Hypothalamus (tissue), 51 donors: ENCODE data around the gene NDST1.

Experiments used
- DNase-seq, 51 donors: peaks; one replicate each; lab custom pipeline; 2025; lab: John Stamatoyannopoulos, UW

The NDST1 gene

DNA sequence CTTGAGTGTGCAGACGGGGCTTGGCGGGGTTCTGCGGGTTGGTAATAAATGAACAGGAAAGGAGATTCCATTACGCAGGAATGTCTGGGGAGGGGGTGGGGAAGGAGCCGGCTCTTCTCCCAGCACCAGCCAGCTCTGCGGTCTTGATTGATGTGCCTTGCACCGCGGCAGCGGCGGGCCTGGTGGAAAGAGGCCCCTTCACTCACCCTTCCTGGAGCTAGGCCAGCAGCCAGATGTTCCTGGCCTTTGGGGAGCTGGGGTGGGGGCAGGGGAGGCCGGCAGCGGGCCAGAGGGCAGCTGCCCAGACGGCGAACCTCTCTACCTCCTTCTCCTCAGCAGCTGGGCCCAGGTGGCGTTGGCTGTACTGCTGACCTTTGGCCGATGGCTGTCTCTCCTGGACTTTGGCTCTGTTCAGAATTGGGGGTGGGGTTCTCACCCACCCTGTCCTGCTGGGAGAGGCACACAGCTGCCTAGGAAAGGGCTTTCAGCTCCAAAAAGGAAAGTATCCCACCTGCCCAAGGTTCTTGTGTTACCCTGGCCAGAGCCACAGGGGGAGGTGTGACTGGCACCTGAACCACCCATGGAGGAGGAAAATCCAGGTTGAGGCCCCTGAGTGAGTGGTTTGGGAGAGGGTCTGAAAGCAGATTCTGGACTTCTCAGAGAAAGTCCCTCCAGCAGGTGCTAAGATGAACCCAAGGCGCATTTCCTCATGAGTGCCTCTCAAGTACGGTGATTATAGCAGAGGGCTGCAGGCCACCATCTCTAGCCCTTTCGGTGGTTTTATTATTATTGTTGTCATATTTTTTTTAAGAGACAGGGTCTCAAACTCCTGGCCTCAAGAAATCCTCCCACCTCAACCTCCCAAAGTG lies 74.5 kb downstream of the NDST1 start:
- DNase-seq: no peak

DNA sequence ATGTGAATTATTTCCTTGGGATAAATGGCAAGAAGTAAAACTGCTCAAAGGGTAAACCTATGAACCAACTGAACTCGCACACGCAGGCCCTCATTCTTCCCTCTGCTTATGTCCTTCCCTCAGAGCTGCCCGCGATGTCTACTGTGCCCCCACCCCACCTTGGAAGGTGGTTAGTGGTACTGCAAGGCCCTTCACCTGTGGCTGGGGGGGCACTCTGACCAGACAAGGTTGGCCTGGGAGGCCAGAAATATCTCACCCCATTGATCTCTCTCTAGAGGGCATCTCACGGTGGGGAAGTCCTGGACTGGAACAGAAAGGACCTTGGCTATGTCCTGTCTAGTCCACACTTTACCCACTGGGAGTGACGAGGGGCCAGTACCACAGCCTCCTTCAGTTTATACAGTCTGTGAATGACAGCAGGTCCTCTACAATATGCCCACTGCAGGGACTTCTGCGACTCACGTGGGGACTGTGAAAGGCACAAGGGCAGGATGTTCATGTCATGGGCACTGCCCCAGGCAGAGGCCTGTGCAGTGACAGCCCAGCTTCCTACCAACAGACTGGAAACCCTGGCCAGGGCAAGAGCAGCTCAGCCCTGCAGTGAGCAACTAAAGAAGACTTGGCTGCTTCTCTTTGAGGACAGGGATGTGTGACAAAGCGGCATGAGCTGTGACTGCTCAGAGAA lies 75.8 kb downstream of the NDST1 start:
- DNase-seq: no peak

DNA sequence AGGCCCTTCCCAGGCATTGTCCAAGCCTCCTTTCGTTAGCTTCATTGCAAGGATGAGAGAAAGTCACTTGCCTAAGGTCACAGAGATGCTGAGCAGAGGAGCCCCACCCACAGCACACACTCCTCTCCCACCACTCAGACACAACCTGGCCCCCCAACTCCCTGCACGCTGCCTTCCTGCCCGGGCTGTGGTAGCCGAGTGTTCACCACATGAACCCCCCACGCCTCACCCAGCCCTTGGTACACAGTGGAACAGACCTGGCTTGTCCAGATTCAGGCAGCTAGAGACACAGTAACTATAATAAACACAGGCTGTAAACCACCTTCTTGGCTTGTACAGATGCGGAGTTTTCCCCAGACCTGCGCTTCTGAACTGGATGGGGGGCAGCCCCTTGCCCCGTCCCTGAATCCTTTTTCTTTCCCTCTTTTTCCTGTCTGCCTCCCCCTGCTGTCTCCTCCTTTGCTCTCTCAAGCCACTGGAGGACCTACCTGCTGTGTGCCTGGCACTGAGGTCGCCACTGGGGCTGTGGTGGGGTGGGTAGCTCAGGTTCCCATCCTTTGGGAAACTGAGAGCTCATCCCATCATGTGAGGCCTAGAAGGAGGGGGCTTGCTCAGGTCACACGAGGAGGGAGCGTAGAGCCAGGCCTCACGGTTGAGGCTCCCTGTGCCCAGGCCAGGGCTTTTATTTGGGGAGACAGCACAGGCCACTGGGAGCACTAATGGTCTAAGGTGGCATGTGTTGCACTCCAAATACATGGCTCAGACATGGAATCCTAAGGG lies 76.8 kb downstream of the NDST1 start:
- DNase-seq: no peak

DNA sequence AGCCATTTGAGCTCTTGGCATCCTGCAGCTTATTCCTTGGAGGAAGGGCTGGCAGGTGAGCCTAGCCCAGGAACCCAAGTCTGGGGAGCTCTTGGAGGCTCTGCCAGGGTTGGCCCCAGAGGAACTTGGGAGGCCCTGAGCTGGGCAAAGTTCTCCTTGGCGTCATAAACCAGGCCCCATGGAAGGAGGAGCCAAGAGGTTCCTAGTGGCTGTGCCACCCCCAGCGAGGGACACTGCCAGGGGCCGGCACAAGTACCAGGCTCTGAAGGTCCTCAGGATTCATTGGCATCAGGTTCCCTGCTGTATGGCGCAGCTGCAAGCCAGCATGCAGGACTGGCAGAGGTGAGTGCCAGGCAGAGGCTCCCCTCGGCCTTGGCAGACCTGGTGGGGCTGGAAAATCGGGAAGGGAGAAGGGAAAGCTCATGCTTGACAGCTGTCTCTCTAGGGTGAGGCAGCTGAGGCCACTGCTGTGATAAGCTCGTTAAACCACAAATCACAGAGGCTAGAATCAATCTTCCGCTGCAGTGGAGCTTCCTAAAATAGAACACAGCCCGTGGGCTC lies 77.9 kb downstream of the NDST1 start:
- DNase-seq: no peak

DNA sequence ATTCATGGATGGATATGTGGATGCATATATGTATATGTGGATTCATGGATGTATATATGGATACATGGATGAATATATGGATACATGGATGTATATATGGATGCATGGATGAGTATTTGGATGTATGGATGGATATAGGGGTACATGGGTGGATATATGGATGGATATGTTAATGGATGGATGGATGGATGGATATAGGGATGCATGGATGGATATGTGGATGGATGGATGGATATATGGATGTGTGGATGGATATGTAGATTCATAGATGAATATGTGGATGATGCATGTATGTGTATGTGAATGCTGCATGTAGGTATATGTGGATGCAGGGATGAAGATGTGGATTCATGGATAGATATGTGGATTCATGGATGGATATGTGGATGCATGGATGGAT lies 79.1 kb downstream of the NDST1 start:
- DNase-seq: no peak

DNA sequence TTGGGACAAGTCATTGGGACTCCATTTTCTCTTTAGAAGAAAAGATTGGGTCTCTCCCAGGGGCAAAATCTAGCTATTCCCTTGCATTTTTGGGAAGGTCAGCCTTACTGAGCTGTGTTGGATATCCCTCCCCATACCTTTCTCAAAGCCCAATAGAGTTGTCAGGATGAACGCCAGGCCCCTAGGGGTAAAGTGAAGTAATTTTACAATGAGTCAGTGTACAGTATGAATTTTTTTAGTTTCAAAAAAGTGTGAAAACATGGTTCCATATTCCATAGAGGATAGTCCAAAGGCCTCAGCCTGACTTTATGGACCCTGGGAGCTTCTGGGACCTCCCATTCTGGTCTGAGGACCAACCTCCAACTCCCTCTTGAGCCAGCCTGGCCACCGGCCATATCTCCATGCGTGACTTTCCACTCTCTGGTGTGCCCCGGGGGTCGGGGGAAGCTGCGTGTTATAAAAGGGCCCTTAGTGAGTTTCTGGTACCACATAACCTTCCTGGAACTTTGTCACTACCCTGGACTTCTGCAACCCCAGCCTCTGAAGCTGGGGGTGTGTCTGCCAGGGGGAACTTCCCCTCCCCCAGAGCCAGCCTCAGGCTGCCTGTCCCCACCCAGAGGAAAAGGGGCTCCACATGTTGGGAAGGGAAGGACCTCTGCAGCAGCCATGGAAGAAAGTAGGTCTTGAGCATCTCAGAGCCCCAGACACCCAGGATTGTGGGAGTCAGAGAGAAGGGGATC lies 80.1 kb downstream of the NDST1 start:
- DNase-seq: no peak

DNA sequence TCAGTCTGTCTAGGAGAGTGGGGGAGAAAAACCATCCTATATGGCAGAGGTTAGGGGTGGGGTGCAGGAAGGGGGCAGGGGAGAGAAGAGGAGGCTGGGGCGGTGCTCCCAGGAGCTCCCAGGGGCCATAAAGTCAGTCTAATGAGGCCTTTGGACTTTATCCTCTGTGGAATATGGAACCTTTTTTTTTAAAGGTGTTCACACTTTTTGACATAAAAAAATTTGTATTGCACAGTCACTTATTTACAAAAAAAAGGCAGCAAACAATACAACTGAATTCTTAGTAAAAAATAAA lies 80.6 kb downstream of the NDST1 start:
- no peak for DNase-seq

DNA sequence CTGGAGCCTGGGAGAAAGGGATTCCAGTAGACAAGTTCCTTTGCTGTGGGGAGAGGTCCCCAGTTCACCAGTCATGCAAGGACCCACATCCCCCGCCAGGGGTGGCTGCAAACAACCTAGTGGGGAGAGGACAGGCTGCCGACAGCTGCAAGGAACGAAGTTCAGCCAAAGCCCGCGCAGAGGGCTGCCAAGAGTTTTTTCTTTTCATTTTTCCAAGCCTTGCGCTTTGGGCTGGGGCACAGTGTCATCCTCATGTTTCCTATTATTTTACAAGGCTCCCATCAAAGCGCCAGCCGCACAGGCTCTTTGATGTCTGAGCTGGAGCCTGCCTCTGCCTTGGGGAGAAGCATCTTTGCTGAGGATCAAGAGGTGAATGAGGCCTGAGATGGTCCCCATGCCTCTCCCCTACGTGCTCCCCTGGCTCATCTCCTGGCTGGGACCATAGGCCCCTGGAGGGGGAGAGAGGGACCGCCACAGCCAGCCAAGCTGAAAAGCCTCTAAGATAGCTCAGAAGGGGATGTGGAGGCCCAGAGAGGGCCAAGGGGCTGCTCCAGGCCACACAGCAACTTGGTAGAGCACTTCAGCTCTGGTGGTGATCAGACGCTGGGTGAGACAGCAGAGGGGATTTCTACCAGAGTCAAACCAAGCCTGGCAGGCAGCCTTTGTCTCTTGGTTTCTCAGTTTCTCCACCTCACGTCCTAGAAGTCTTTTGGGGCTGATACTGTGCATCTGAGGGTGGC lies 82.1 kb downstream of the NDST1 start:
- DNase-seq: peak in 23 of 51 donors; percentile 6 to 57 (median 28)

DNA sequence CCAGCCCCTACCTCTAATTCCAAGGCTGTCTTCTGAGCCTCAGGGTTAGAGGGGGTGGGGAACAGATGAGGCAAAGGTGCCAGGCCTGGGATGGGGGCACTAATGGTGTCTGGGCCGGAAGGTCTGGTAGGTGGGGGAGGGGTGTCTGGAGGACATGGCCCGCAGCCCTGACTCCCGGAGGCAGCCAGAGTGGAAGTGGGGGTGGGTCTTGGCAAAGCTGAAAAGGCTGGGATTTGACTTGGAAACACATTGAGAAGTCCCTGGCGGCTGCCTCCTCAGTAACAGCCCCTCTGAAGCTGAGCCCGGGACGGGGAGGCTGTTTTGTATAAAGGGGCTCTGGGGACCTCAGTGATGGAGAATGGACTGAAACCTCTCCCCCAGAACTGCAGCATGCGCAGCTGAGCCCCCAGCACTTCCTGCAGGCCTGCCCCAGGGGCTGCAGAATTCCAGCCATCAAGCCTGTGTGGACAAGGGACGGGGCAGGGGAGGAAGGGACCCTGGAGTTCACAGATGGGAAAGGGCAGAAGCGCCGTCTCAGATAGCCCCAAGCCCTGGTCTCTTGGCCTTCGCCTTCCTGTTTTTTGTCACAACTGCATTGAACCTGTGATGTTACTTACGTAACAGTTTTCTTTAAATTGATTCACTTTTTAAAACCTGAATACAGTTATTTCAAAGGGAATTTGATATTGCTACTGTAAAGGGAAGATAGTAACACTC lies 83.2 kb downstream of the NDST1 start:
- DNase-seq: peak in 21 of 51 donors; percentile 10 to 63 (median 46)

DNA sequence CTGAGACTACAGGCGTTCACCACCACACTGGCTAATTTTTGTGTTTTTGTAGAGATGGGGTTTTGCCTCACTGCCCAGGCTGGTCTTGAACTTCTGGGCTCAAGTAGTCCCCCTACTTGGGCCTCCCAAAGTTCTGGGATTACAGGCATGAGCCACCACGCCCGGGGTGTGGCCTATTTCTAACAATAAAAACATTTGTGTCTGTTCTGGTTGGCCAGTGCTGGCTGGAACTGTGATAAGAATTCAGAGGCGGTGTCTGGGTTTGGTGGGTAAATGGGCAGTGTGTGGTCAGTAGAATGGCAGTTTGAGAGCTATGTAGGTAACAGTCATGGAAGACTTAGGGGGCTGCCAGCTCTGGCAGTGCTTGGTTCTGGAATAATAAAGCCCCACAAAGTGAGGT lies 85.7 kb downstream of the NDST1 start:
- no peak for DNase-seq

DNA sequence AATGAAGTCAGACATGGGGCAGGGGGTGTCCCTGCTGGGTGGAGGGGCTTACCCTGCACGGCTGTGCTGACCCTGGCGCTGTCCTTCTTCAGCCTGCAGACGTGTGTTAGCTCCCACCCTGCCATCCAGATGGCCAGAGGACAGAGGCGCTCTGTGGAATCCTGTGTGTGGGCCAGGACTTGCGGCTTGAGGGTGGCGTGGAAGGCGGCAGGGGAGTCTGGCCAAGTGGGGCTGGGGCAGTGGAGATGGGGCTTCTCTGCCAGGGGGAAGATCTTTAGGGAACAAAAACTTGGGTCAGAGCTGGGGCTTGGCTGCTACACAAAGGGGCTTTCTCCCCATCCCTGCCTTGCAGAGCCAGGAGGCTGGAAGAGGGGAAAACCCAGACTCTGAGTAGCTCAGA lies 86.1 kb downstream of the NDST1 start:
- peak in 19 of 51 donors; percentile 17 to 67 (median 38) for DNase-seq

DNA sequence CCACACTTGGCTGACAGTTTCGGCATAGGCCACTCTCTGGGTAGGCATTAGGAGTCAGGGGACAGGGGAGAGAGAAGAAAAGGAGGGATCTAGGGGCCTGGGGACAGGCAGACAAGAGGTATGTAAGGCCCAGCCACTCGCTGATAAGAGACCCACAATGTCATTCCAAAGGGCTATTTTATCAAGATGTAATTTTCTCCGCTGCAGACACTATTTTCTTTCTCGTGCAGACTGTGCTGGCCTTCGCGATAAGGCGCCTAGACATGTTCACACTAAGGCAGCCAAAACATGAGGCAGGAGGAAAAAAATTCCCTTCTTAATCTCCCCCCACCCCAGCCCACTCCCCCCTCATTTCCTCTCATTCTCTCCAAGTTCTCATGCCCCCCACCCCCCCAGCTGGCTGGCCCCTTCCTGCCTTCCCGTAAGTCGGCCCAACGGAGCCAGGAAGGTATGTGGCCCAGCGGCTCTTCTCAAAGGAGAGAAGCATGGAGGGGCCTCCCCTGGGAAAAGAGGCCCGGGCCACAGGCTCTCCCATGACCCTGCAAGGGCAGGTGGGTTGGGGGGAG lies 87.6 kb downstream of the NDST1 start:
- DNase-seq: no peak

DNA sequence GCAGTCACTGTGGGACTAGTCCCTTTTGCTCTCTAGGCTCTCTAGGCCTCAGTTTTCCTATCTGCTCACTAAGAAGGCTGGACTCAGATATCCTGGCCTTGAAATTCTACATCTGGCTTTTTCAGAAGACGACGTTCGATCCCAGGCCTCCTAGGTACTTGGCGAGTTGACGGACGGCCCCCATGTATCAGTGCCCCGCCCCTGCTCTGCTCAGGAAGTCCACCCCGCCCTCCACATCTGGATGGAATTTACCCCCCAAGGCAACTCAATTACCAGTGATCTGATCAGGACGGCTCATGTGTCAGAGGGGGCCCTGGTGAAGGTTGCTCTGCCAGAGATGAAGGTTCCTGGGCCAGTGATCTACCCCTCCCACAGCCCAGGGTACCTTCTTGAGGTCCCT lies 88.4 kb downstream of the NDST1 start:
- DNase-seq: no peak

DNA sequence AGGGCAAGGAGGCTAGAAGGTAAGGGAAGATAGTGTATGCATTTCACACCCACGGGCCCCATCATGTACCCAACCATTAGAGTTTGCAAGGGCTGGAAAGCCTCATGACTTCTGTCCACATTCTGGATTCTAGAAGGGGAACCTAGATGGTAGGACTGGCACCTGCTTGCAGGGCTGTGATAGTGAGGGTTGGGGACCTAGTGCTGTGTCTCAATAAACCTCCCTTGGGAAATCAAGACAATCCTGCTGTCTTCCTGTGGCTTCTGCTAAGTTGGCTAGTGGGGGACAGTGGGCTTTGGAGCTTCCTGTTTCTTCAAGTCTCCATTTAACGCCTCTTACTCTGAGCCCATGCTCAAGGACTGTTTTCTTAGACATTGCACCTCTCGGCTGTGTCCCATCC lies 88.9 kb downstream of the NDST1 start:
- no peak for DNase-seq

DNA sequence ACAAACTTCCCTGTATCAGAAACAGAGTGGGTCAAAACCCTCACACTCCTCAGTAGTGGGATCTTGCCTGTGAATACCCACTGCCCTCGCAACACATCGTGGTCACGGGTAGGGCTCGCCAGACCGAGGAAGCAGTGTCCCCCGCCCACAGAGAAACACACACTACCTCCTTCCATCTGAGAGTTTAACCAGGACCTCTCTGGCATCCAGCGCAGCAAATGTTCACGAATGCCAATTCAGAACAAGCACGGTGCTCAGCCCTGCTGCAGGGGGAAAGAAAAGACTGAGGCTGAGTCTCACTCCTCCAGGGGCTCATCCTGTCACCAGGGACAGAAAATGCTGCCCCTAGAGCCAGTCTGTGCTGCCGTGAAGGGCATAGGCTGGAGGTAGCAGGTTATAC lies 90.1 kb downstream of the NDST1 start:
- no peak for DNase-seq

DNA sequence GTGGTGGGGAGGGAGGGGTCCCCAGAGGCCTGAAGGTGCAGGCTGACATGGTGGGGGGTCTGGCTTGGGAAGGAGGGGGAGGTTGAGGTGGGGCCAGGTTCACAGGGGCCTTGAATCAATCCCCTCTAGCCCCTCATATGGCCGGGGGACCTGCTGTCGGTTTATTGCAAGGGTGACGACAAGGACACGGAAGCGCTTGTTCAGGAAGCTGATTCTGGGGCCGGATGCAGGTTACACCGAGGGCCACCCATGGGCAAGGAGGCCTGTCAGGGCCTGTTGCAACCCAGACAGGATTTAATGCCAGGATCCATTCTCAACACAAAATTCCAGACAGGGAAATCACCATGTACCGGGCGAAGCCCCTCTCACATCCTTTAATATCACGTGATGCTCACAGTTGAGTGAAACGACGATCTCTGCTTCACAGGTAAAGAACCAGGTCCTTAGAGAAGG lies 90.9 kb downstream of the NDST1 start:
- no peak for DNase-seq

DNA sequence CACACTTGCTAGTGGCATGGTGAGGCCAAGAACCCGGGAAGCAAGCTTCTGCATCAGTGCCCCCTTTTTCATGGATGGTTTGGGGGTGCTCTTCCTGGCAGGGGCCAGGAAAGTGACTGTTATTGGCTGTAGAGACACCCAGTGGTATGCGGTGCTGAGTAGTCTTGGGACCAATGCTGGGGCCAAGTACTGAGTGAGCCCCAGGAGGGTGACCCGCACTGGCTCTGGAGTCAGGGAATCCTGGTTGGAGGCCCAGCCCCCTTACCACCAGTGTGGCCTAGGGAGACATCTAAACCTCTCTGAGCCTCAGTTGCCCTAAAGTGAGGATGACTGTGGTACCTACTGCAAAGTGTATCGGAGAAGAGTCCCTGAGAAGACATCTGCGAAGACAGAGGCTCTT lies 91.3 kb downstream of the NDST1 start:
- no peak for DNase-seq

DNA sequence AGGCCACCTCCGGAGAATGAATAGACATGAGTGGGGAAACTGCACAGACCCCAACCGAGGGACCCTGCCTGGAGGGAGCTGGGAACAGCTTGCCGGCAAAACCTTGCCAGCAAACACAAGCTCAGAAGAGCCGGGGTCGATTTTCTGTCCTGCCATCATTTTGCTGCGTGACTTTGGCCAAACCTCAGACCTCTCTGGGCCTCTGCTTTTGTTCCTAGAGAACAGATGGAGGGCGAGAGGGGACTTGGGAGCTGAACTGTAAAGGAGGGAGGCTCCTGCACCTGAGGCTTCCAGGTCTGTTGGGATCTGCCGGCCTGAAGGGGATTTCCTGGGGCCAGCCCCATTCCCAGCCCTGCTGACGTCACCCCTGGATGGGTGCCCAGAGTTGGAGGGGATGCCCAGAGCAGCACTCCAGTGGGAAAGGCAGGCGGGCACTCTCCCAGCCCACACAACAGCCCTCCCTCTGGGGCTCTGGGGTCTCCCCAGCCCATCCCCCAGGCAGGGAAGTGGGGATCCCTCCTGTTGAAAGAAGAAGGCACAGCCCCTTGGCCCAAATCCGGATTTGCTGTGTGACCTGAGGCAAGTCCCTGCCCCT lies 92.1 kb downstream of the NDST1 start:
- DNase-seq: peak in 36 of 51 donors; percentile 3 to 75 (median 48)
